ENCODE measurements around the gene ATP5IF1.

Gene ATP5IF1

GRCh38 chr1:28265577-28265976 is 29.7 kb downstream of the ATP5IF1 start:
- DNase-seq (ENCODE audit: low read depth, low spot score) = no peak

GRCh38 chr1:28266920-28267322 is 31.0 kb downstream of the ATP5IF1 start:
- DNase-seq (ENCODE audit: low read depth, low spot score) = no peak

- DNase-seq (ENCODE audit: low read depth, low spot score) = no peak
These were observed 31.7 kb downstream of the ATP5IF1 start for GRCh38 chr1:28267633-28268032.

- DNase-seq (ENCODE audit: low read depth, low spot score) = no peak
These were observed 33.6 kb downstream of the ATP5IF1 start for GRCh38 chr1:28269529-28269928.

- no peak for DNase-seq (ENCODE audit: low read depth, low spot score)
These were observed 36.4 kb downstream of the ATP5IF1 start for GRCh38 chr1:28272215-28272852.

GRCh38 chr1:28273216-28273860 is 37.4 kb downstream of the ATP5IF1 start:
- DNase-seq (ENCODE audit: low read depth, low spot score) = no peak

- DNase-seq (ENCODE audit: low read depth, low spot score) = no peak
These were observed 42.8 kb downstream of the ATP5IF1 start for GRCh38 chr1:28278763-28279162.

- DNase-seq (ENCODE audit: low read depth, low spot score) = no peak
These were observed 43.8 kb downstream of the ATP5IF1 start for GRCh38 chr1:28279721-28280120.

- DNase-seq (ENCODE audit: low read depth, low spot score) = no peak
These were observed 44.6 kb downstream of the ATP5IF1 start for GRCh38 chr1:28280501-28280900.

- no peak for DNase-seq (ENCODE audit: low read depth, low spot score)
These were observed 45.1 kb downstream of the ATP5IF1 start for GRCh38 chr1:28280977-28281381.

- DNase-seq (ENCODE audit: low read depth, low spot score) = no peak
These were observed 45.9 kb downstream of the ATP5IF1 start for GRCh38 chr1:28281608-28282425.

GRCh38 chr1:28282426-28283407 is 46.8 kb downstream of the ATP5IF1 start:
- DNase-seq (ENCODE audit: low read depth, low spot score) = no peak

GRCh38 chr1:28286111-28286510 is 50.2 kb downstream of the ATP5IF1 start:
- no peak for DNase-seq (ENCODE audit: low read depth, low spot score)
